Tongue (tissue), 2 donors: ENCODE data around the gene L3MBTL1. TPM values are rescaled to one million over a fixed set of nuclear protein-coding genes. Genes with fewer than 3 reads are reported as not detected.

Experiments
- DNase-seq: peaks from one replicate; pipeline ENCODE4 v3.0.0-alpha.2; 2015
- total RNA-seq: library from RNA; depleted of rRNA; stranded (reverse); fragments of >200 nt; gene quantifications from one replicate; pipeline ENCODE4 v1.2.3, GENCODE V29; 2014

Gene L3MBTL1
- total RNA-seq, 1 donor from 2014 or later = 13.4 TPM

GRCh38 chr20:43536041-43536816, 28.7 kb downstream of the L3MBTL1 start:
- DNase-seq = no peak

GRCh38 chr20:43536817-43537440, 29.4 kb downstream of the L3MBTL1 start:
- no peak for DNase-seq

DNA sequence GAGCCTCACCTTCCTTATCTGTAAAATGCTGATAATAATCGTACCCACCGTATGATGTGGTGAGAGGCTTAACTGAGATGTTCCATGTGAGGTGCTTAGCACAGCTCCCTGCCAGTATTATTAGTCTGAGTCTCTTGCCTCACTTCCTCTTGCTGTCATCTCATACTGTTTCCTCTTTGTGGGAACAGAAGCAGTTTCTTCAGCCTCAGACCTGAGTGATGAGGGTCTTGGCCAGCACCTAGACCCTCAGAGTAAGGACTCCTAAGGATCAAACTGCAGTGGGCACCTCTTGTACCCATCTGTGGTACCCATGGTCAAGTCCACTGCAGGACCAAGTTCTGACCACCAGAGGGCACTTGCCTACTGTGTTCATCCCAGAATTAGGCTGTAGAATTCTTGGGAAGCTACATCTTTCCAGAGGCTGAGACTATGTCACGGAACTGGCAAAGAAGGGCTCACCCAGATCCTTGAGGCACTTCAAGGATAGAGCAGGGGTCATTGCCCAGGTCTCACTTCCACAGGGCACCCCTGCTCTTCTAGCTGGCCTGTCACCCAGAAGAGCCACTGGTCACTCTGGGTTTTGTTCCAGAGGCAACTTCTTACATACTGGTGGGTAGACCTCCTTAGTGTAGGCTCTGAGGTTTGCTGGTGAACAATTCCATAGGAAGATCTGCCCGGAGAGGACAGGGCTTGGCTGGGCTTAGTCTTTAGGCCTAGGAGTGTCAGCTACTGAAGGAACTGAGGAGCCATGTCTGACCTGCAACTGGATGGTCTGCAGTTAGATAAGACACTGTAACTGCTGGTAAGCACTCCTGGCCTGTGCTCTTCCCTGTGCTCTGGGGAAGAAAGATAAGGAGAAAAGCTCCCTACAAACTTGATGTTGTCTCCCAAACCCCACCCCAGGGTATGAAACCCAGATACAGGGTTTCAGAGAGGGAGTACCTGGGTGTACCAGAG, 30.7 kb downstream of the L3MBTL1 start:
- DNase-seq = peak; percentile 72

- no peak for DNase-seq
Observed at GRCh38 chr20:43538878-43539700, 31.6 kb downstream of the L3MBTL1 start.

DNA sequence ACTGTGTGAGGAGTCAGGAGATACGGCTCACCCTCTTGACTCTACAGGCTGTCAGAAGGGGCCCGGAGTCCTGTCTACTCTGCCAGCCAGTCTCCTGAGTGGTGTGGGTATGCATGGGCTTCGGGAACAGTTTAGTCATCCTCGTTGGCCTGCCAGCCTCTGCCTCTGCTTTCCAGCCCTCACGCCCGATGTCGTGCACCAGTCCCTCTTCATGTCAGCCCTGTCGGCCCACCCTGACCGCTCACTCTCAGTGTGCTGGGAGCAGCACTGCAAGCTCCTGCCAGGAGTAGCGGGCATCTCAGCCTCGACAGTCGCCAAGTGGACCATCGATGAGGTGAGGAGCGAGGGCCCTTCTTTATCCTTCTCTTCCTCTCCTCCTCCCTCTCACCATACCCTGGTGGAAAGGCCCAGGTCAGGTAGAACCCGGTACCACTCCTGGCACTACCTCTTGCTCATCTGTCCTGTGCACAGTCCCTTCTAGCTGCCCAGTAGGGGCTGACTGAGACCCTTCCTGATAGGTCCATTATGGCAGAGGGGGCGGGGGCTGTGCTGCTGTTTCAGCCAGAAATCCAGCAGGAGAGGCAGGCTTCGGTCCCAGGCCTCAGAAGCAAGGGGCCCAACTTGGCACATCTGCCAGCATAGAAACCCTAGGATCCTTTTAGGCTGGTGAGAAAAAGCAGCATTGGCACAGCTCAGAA, 32.6 kb downstream of the L3MBTL1 start:
- no peak for DNase-seq

DNA sequence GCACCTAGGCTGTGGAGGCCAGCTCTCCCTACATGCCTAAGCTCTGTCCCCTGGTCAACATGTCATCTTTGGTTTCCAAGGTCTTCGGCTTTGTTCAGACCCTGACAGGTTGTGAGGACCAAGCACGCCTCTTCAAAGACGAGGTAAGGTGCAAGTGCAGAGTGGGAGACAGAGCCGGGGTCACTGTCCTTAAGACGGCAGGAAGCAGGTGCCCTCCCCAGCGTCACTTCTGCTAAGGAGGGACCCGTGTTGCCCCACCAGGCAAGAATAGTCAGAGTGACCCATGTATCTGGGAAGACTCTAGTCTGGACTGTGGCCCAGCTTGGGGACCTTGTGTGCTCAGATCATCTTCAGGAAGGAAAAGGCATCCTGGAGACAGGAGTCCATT, 33.2 kb downstream of the L3MBTL1 start:
- DNase-seq = no peak

- DNase-seq = no peak
Observed at GRCh38 chr20:43541214-43541613, 33.7 kb downstream of the L3MBTL1 start.

GRCh38 chr20:43542161-43542560, 34.7 kb downstream of the L3MBTL1 start:
- DNase-seq = no peak

DNA sequence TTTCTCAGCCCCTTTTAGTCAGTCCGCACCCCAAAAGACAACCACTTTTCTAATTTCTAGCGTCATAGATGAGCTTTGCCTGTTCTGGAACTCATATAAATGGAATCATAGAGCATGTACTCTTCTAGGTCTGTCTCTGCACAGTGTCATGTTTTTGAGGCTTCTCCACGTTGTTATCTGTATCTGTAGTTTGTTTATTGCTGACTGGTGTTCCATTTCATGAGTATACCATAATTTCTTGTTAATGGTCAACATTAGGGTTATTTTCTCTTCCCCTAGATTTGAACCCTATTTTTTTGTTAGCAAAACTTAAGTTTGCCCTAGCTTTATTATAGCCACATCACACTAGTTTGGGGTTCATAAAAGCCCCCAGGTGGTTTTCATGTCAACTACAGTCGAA, 35.2 kb downstream of the L3MBTL1 start:
- no peak for DNase-seq

GRCh38 chr20:43543138-43543537, 35.6 kb downstream of the L3MBTL1 start:
- no peak for DNase-seq

DNA sequence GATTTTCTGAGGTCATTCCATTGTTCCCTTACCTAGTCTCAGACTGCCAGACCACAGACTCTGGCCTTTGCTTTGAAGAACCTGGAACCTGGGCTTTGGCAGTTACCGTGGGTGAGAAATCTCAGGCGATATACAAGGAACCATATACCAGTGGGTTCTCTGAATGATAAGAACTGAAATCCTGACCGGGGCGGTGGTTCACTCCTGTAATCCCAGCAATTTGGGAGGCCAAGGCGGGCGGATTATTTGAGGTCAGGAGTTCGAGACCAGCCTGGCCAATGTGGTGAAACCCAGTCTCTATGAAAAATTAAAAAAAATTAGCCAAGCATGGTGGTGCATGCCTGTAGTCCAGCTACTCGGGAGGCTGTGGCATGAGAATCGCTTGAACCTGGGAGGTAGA, 37.0 kb downstream of the L3MBTL1 start:
- no peak for DNase-seq

GRCh38 chr20:43545837-43546578, 38.5 kb downstream of the L3MBTL1 start:
- DNase-seq = no peak

GRCh38 chr20:43548273-43548880, 40.9 kb downstream of the L3MBTL1 start:
- no peak for DNase-seq

DNA sequence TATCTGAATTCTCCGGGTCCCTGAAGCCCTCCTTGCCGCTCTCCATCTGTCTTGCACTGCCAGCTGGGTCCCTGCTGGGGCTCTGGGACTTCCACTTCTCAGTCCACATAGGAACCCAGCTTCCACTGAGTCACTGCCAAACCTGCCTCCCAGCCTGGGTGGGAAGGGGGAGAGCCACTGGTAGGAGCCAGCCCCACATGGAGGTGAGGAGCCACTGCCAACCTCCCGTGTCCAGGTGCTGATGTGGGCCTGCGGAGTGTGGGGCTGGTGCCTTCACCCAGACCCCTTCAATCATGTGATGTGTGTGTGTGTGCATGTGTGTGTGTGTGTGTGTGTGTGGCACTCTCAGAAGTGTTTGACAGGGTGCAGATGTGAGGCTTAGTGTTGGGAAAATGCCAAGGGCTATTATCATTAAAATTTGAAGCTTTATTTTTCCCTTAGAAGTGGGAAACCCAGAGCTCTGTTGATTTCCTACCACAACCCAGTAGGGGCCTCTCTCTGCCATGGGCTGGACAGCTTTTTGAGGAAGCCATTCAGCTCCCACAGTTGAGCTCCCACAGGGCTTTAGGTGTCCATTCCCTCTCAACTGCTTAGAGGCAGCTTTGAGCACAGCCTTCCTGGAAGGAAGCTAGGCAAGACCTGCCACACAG, 42.0 kb downstream of the L3MBTL1 start:
- DNase-seq = no peak

- no peak for DNase-seq
Observed at GRCh38 chr20:43550456-43550855, 43.0 kb downstream of the L3MBTL1 start.

DNA sequence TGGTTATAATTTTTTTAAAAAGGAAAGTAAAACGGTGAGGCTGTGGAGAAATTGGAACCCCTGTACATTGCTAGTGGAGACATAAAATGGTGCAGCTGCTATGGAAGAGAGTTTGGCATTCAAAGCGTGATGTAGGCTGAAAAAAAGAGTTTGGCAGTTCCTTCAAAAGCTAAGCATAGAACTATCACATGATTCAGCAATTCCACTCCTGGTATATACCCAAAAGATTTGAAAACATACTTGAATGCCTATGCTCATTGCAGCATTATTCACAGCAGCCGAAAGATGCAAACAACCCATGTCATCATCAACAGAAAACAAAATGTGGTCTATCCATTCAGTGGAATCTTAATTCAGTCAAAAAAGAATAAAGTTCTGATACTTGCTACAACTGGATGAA, 46.9 kb downstream of the L3MBTL1 start:
- no peak for DNase-seq

GRCh38 chr20:43558412-43559146, 51.1 kb downstream of the L3MBTL1 start, which contains the start of gene SGK2:
TSS of gene SGK2 (plus strand) at chr20:43559027. CDS start at chr20:43566496, 7,469 bp downstream.
- DNase-seq = no peak

DNA sequence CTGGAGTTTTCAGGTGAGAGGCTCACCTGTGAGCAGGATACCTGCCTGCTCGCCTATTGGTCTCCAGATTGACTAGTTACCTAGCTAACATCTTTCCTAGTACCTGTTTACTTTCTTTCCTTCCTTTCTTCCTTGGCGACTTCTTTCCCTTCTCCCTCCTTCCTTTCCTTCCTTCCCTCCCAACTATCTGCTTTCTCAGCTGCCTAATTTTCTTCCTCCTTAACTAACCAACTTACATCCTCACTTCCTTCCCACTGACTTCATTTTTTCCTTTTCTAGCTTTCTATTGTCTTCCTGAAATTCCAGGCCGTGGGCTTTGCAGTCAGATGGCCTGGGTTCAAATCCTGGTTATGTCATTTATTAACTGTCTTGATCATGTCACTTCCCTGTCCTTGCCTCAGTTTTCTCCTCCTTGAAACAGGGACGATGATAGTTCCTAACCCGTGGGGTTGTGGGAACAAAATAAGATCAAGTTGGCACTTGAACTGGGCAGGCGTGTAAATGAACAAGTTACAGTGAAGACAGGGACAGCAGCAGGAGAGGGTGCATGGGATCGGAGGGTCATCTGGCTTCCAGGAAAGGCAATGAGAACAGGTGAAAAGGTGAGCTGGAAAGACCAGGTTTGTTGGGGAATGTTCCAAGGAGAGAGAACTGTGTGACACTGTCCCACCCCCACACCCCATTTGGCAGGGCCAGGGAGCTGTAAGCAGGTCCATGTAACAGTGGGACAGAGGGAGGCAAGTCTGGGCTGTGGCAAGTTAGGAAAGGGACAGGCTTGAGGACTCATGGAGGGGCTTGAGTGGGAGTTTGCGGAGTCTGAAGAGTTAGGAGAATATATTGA, 51.9 kb downstream of the L3MBTL1 start:
- no peak for DNase-seq
